ENCODE measurements around the gene C22orf15.

The C22orf15 gene

GRCh38 chr22:23777776-23778576 is 15.2 kb downstream of the C22orf15 start:
- DNase-seq (ENCODE audit: low read depth in 2 of 2) = no peak
- TF ChIP-seq, protein P1, sequence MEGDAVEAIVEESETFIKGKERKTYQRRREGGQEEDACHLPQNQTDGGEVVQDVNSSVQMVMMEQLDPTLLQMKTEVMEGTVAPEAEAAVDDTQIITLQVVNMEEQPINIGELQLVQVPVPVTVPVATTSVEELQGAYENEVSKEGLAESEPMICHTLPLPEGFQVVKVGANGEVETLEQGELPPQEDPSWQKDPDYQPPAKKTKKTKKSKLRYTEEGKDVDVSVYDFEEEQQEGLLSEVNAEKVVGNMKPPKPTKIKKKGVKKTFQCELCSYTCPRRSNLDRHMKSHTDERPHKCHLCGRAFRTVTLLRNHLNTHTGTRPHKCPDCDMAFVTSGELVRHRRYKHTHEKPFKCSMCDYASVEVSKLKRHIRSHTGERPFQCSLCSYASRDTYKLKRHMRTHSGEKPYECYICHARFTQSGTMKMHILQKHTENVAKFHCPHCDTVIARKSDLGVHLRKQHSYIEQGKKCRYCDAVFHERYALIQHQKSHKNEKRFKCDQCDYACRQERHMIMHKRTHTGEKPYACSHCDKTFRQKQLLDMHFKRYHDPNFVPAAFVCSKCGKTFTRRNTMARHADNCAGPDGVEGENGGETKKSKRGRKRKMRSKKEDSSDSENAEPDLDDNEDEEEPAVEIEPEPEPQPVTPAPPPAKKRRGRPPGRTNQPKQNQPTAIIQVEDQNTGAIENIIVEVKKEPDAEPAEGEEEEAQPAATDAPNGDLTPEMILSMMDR (IDR thresholded peaks at IDR 0.05; ENCODE audit: low read depth, low read length) = no peak
- H3K4me3 ChIP-seq (replicated peaks in 1 of 2; ENCODE audit: low read depth in 2 of 2, low read length in 2 of 2) = no peak overlapping the region

DNA sequence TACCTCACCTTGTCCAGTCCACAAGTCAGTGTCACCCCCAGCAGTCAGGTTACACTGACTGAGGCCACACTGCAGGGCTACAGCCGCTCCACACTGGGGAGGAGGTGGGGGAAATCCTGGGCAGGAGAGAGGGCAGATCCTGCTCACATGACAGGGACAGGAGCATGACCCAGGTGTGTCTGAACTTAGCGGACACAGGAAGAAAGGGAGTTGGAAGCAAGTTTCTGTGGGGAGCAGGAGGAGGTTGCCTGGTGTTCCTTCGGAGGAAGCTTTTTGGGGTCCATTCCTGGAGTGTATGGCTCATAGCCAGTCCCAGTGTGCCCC is 15.7 kb downstream of the C22orf15 start:
- DNase-seq (ENCODE audit: low read depth in 2 of 2) = no peak
- TF ChIP-seq, protein P1 (IDR thresholded peaks at IDR 0.05; ENCODE audit: low read depth, low read length) = no peak
- no peak overlapping the region for H3K4me3 ChIP-seq (replicated peaks in 1 of 2; ENCODE audit: low read depth in 2 of 2, low read length in 2 of 2)

GRCh38 chr22:23779083-23779482 is 16.3 kb downstream of the C22orf15 start:
- DNase-seq (ENCODE audit: low read depth in 2 of 2) = no peak
- H3K4me3 ChIP-seq (replicated peaks in 1 of 2; ENCODE audit: low read depth in 2 of 2, low read length in 2 of 2) = no peak overlapping the region
- TF ChIP-seq, protein P1 (IDR thresholded peaks at IDR 0.05; ENCODE audit: low read depth, low read length) = no peak

GRCh38 chr22:23779731-23780130 is 16.9 kb downstream of the C22orf15 start:
- DNase-seq (ENCODE audit: low read depth in 2 of 2) = no peak
- TF ChIP-seq, protein P1 (IDR thresholded peaks at IDR 0.05; ENCODE audit: low read depth, low read length) = no peak
- H3K4me3 ChIP-seq (replicated peaks in 1 of 2; ENCODE audit: low read depth in 2 of 2, low read length in 2 of 2) = no peak overlapping the region

DNA sequence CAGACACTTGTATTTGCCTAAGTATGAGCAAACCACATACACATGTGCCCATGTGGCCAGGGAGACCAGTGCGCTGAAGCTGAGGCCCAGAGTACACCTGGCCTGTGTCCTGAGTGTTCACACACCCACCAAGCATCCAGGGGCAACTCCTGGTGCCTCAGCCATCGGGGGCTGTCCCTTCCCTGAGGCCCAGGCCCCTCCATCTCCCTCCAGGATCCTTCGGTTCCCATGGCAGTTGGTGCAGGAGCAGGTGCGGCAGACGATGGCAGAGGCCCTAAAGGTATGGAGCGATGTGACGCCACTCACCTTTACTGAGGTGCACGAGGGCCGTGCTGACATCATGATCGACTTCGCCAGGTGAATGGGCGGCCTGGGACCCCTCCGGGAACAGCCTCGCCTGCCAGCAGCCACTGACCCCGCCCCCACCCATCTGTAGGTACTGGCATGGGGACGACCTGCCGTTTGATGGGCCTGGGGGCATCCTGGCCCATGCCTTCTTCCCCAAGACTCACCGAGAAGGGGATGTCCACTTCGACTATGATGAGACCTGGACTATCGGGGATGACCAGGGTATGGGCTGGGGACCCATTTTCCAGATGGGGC is 17.5 kb downstream of the C22orf15 start:
- no peak for DNase-seq (ENCODE audit: low read depth in 2 of 2)
- TF ChIP-seq, protein P1 (IDR thresholded peaks at IDR 0.05; ENCODE audit: low read depth, low read length) = no peak

DNA sequence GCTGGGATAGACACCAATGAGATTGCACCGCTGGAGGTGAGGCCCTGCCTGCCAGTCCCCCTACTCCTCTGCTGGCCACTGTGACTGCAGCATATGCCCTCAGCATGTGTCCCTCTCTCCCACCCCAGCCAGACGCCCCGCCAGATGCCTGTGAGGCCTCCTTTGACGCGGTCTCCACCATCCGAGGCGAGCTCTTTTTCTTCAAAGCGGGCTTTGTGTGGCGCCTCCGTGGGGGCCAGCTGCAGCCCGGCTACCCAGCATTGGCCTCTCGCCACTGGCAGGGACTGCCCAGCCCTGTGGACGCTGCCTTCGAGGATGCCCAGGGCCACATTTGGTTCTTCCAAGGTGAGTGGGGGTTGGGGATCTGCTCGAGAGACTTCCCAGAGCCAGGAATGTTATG is 18.3 kb downstream of the C22orf15 start:
- TF ChIP-seq, protein P1 (IDR thresholded peaks at IDR 0.05; ENCODE audit: low read depth, low read length) = no peak
- no peak for DNase-seq (ENCODE audit: low read depth in 2 of 2)
- no peak overlapping the region for H3K4me3 ChIP-seq (replicated peaks in 1 of 2; ENCODE audit: low read depth in 2 of 2, low read length in 2 of 2)

More for the DNA sequence above, 17.5 kb downstream of the C22orf15 start:
- no peak overlapping the region for H3K4me3 ChIP-seq (replicated peaks in 1 of 2; ENCODE audit: low read depth in 2 of 2, low read length in 2 of 2)

Measured in cardiac fibroblast (primary cell).